Putamen (tissue), 1 donor: Measurements from ENCODE around the gene MIS18BP1.
"Not testable (repeated sequence)": the region's sequence is repeated elsewhere in the genome, so short reads cannot be mapped to it uniquely, and the experiment has no call there.

Source experiments
- DNase-seq: peaks from one replicate; pipeline ENCODE4 v3.0.0-alpha.2; 2016; ENCODE audit warnings: low spot score

MIS18BP1 gene

GRCh38 chr14:45246151-45246550 lies 6.9 kb downstream of the MIS18BP1 start:
- DNase-seq = no peak

GRCh38 chr14:45242706-45243105 lies 10.3 kb downstream of the MIS18BP1 start:
- no peak for DNase-seq

- no peak for DNase-seq
These were observed 14.0 kb downstream of the MIS18BP1 start for GRCh38 chr14:45238988-45239387.

- no peak for DNase-seq
These were observed 25.4 kb downstream of the MIS18BP1 start for GRCh38 chr14:45227566-45227965.

- no peak for DNase-seq
These were observed 30.3 kb downstream of the MIS18BP1 start for GRCh38 chr14:45222485-45223262.

GRCh38 chr14:45214341-45214740 lies 38.7 kb downstream of the MIS18BP1 start:
- DNase-seq = not testable (repeated sequence)

DNA sequence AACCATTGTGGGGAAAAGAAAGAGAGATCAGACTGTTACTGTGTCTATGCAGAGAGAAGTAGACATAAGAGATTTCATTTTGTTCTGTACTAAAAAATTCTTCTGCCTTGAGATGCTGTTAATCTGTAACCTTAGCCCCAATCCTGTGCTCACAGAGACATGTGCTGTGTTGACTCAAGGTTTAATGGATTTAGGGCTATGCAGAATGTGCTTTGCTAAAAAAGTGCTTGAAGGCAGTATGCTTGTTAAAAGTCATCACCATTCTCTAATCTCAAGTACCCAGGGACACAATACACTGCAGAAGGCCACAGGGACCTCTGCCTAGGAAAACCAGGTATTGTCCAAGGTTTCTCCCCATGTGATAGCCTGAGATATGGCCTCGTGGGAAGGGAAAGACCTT lies 39.3 kb downstream of the MIS18BP1 start:
- not testable (repeated sequence) for DNase-seq

DNA sequence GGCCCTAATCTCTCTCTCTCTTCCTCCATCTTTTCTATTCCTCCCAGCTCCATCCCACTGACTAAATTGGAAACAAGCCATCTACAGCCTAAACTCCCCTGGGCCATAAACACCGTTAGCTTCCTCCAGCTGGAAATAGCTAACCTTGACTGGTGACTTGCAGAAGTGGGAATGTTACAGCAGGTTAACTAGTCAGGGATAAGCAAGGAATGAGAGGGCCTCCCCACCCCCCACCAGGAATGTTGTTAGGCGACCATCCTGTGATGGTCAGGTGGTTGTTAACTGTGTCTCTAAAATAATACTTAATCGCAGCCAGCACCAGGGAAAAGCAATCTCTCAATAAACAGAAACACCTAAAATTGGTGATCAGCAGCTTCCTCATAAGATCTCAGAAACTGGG lies 40.8 kb downstream of the MIS18BP1 start:
- no peak for DNase-seq

DNA sequence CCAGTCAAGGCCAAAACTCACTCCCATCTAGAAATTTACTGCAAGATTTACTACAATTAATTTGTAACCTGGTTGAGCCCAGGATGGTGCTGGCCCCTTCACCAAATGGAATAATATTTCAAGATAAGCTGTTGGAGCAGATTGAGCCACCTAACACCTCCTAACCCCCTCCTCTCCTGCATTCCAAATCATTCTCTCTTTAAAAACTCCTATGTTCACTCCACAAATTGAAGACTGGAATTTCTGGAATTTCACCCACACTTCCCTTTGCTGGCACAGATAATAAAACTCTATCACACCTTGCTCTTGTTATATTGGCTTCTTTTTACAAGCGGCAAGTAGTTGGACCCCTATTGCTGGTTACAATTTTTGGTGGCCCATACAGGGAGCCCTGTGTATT lies 41.7 kb downstream of the MIS18BP1 start:
- DNase-seq = no peak

DNA sequence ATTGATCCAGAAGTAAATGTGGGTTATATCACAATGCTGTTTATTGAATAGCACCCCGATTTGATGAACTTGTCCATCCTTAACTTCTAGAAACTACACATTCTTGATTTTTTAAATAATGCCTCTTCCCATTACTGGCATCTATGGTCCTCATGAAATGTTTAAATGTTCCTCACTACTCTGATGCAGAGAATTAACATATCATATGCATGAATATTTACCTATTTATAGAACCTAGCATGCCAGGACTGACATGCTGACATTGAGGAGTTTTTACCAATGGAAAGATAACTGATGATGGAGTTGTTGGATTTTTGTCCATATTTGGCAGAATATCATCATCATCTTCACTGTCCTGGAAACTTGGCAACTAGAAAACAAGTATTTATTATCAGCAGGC lies 42.8 kb downstream of the MIS18BP1 start:
- no peak for DNase-seq

DNA sequence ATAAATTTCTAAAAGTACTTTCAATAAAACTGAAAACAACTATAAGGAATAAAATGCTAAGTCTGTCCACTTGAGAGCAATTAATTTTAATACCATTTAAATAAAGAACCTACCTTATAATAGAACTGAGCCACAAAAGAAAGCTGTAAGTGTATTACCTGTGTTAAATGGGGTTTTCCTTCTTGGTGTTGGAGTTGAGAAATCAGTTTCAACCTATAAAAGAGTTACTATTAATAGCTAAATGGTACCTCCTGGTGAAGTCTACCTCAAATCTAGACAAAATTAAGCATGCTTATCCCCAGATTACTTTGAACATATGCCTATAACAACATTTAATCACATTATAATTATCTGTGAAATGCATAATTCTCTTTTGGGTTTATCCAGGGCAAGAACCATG lies 48.8 kb downstream of the MIS18BP1 start:
- no peak for DNase-seq

DNA sequence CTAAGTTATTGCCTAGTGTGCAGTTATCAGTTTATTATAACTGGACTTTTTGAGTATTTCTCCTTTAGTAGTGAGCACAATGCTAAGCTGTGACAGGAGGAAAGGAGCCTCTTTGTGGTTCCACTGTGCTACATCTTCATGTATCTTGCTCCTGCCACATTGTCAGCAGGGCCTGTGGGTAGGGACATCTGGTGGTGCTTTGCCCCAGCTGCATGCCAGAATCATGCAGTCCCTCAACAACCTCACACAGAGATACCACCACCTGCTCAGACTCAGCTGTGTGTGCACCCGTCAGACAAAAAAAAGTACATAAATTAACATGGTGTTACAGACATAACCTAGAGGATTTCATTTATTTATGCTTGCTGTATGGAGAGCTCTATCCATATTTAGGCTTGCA lies 51.1 kb downstream of the MIS18BP1 start:
- DNase-seq = no peak

DNA sequence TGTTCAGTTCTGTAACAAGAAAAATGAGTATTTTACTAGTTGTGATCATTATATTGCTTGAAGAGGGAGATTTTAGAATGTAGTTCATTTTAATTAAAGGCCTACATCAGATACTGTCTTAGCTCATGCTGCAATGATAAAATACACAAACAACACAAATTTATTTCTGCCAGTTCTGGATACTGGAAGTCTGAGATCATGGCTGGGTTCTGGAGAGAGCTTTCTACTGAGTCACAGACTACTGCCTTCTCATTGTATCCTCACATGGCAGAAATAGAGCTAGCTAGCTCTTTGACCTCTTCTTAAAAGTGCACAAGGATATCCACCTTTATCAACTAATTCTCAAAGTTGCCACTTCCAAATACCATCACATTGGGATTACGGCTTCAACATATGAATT lies 53.8 kb downstream of the MIS18BP1 start:
- DNase-seq = no peak

- no peak for DNase-seq
These were observed 54.5 kb downstream of the MIS18BP1 start for GRCh38 chr14:45198551-45198950.

DNA sequence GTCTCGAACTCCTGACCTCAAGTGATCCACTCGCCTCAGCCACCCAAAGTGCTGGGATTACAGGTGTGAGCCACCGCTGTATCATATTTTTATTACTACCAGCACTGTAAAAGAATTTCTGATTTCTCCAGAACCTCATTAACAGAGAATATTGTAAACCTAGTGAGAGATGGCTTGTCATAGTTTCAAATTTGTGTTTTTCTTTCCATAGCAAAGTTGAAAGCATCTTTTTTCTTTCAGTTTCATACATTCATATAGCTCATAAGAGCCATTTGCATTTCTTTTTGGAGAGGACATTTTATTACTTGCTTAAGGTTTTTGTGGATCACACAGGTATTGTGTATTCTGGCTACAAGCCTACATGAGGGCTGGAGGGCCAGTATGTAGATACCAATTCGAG lies 58.0 kb downstream of the MIS18BP1 start:
- no peak for DNase-seq

GRCh38 chr14:45185100-45185814 lies 67.7 kb downstream of the MIS18BP1 start:
- DNase-seq = no peak

DNA sequence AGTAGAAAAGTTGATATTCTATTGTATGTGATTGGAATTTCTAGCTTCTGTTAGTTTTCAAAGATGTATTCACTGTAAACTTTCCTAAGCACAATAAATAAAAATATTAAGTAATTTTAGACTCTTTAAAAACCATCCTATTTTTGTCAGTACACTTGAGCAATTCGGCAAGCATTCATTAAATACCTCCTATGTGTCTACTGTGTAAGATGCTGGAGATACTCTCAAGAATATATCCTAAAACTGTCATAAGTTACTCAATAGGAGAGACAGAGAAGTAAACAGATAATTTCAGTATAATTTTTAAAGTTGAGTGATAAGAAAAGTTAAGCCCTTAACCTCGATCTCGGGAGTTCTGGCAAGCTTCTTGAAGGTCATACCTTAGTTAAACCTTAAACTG lies 71.2 kb downstream of the MIS18BP1 start:
- no peak for DNase-seq

- DNase-seq = no peak
These were observed 71.7 kb downstream of the MIS18BP1 start for GRCh38 chr14:45181329-45181728.

DNA sequence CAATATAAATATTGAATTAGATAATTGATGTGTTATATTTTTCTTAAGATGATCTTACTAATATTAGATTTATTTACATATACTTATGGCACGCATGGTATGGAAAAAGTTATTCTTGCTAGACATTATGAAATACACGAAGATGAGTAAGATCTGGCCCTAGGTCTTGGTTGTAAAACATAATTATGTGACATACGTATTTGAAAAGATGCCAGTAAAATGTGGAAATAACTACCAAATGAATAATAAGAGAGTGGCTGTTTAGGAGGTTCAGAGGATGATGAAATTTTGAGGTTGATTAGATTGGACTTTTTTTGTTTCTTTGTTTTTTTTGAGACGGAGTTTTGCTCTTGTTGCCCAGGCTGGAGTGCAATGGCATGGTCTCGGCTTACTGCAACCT lies 75.9 kb downstream of the MIS18BP1 start:
- no peak for DNase-seq

GRCh38 chr14:45169906-45170305 lies 83.1 kb downstream of the MIS18BP1 start:
- DNase-seq = no peak

DNA sequence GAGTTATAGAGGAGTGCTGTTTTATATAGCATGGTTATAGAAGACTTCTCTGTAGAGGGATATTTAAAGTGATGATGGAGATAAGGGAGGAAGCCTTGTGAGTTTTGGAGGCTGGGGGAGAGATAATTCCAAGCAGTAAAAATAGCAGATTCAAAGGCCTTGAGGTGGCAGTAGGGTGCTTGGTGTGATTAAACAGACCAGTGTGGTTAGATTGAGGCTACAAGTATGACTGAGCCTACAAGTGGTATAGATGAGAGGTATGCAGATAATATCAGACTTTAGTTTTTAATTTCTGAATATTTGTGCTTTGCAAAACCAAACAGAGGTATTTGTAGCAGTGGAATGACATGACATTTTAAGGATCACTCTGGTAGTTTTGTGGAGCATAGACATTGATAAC lies 96.9 kb downstream of the MIS18BP1 start:
- DNase-seq = no peak
